Measurements from ENCODE around the gene PDE6B. TPM values are rescaled to one million over a fixed set of nuclear protein-coding genes. Genes with fewer than 3 reads are reported as not detected.

PDE6B gene
- total RNA-seq, 1 donor: not detected

DNA sequence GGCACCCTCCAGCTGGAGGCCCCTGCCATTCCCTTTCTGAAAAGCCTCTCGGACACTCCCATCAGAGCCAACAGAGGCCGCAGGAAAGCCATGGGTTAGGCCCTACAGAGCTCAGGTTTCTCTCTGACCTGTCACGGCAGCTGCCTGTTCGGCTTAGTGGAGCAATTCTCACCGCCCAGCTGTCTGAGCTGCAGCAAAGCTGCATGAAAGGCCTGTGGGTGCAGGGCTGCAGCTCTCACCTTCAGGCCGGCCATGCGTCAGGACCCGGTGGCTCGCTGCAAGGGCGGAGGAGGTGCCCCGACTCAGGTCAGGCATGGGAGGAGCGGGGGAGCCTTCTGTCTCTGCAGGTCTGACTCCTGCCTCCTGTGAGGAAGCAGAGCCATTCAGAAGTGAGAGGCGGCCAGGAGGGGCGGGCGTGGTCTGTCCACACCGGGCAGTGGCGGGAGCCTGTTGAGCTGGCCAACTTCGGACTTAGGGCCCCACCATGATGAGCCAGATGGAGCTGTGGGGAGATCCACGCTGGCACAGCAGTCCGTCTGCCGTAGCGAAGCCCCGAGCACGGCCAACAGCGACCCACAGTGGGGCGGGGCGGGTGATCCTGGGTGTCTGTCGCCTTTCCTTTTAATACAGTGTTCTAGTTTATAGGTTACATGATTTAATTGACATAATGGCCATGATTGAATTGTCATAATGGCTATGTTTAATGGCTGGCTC lies 23.4 kb downstream of the PDE6B start:
- H3K4me3 ChIP-seq (ENCODE audit: insufficient read depth, low read length): no peak overlapping the region
- H2AFZ ChIP-seq (ENCODE audit: low read length): no peak overlapping the region
- H3K27ac ChIP-seq (ENCODE audit: low read depth, low read length): no peak overlapping the region
- H3K36me3 ChIP-seq (ENCODE audit: insufficient read depth, low read length): no peaks in the 10 kb centered on the region
- H3K27me3 ChIP-seq (ENCODE audit: insufficient read depth, low read length): no peaks in the 10 kb centered on the region
- TF ChIP-seq, protein P1, sequence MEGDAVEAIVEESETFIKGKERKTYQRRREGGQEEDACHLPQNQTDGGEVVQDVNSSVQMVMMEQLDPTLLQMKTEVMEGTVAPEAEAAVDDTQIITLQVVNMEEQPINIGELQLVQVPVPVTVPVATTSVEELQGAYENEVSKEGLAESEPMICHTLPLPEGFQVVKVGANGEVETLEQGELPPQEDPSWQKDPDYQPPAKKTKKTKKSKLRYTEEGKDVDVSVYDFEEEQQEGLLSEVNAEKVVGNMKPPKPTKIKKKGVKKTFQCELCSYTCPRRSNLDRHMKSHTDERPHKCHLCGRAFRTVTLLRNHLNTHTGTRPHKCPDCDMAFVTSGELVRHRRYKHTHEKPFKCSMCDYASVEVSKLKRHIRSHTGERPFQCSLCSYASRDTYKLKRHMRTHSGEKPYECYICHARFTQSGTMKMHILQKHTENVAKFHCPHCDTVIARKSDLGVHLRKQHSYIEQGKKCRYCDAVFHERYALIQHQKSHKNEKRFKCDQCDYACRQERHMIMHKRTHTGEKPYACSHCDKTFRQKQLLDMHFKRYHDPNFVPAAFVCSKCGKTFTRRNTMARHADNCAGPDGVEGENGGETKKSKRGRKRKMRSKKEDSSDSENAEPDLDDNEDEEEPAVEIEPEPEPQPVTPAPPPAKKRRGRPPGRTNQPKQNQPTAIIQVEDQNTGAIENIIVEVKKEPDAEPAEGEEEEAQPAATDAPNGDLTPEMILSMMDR (IDR thresholded peaks at IDR 0.05; ENCODE audit: extremely low read depth, low read depth, low read length): no peak
- H3K9me3 ChIP-seq (ENCODE audit: low read depth, low read length): no peaks in the 10 kb centered on the region
- no peaks in the 10 kb centered on the region for H3K79me2 ChIP-seq (ENCODE audit: insufficient read depth, low read length)
- no peak overlapping the region for H3K4me2 ChIP-seq (ENCODE audit: insufficient read depth, low read length)
- no peaks in the 10 kb centered on the region for H3K4me1 ChIP-seq (ENCODE audit: insufficient read depth, low read length)
- H4K20me1 ChIP-seq (ENCODE audit: insufficient read depth, low read length): no peaks in the 10 kb centered on the region
- DNase-seq (ENCODE audit: insufficient read length, low spot score, missing footprints): peak; percentile 55

- no peaks in the 10 kb centered on the region for H3K36me3 ChIP-seq (ENCODE audit: insufficient read depth, low read length)
- no peak overlapping the region for H3K4me3 ChIP-seq (ENCODE audit: insufficient read depth, low read length)
- H4K20me1 ChIP-seq (ENCODE audit: insufficient read depth, low read length): no peaks in the 10 kb centered on the region
- H3K4me2 ChIP-seq (ENCODE audit: insufficient read depth, low read length): no peak overlapping the region
- no peak overlapping the region for H3K27ac ChIP-seq (ENCODE audit: low read depth, low read length)
- H2AFZ ChIP-seq (ENCODE audit: low read length): no peak overlapping the region
- no peaks in the 10 kb centered on the region for H3K4me1 ChIP-seq (ENCODE audit: insufficient read depth, low read length)
- peak; percentile 61 for DNase-seq (ENCODE audit: insufficient read length, low spot score, missing footprints)
- no peaks in the 10 kb centered on the region for H3K9me3 ChIP-seq (ENCODE audit: low read depth, low read length)
- no peaks in the 10 kb centered on the region for H3K27me3 ChIP-seq (ENCODE audit: insufficient read depth, low read length)
- TF ChIP-seq, protein P1 (IDR thresholded peaks at IDR 0.05; ENCODE audit: extremely low read depth, low read depth, low read length): no peak
- H3K79me2 ChIP-seq (ENCODE audit: insufficient read depth, low read length): no peaks in the 10 kb centered on the region
Measured at GRCh38 chr4:649293-649625, 23.9 kb downstream of the PDE6B start.

DNA sequence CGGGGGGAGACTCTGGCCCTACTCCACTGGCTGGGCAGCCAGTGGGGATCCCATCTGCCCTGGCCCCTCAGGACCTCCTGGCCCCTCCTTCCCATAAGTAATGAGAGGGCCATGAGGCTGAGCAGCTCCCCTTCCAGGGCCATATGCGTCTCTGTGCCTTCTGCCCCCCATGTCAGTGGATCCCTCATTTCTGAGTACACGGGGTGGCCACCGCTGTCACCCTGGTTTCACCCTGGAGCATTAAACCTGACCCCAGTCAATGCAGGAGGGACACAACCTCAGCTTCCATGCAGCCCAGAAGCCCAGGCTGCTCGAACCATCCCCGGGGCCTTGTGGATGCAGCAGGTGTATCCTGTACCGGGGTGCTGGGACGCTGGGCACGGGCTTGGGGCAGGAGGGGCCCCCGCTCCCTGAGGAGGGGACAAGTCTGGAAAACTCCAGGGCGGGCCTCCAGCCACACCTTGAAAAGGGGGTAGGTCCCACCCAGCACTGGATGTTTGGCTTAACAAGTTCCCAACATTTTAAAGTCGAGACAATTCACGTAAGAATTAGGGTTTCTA lies 24.5 kb downstream of the PDE6B start:
- Histone ChIP-seq H3K27me3 (ENCODE audit: insufficient read depth, low read length) (no peaks in the 10 kb centered on the region), H3K9me3 (ENCODE audit: low read depth, low read length) (no peaks in the 10 kb centered on the region), H4K20me1 (ENCODE audit: insufficient read depth, low read length) (no peaks in the 10 kb centered on the region), H2AFZ (ENCODE audit: low read length) (no peak overlapping the region), H3K36me3 (ENCODE audit: insufficient read depth, low read length) (no peaks in the 10 kb centered on the region), H3K27ac (ENCODE audit: low read depth, low read length) (no peak overlapping the region), H3K79me2 (ENCODE audit: insufficient read depth, low read length) (no peaks in the 10 kb centered on the region), H3K4me2 (ENCODE audit: insufficient read depth, low read length) (no peak overlapping the region), H3K4me3 (ENCODE audit: insufficient read depth, low read length) (no peak overlapping the region), H3K4me1 (ENCODE audit: insufficient read depth, low read length) (no peaks in the 10 kb centered on the region)
- TF ChIP-seq, protein P1 (IDR thresholded peaks at IDR 0.05; ENCODE audit: extremely low read depth, low read depth, low read length): no peak
- peak; percentile 72 for DNase-seq (ENCODE audit: insufficient read length, low spot score, missing footprints)

DNA sequence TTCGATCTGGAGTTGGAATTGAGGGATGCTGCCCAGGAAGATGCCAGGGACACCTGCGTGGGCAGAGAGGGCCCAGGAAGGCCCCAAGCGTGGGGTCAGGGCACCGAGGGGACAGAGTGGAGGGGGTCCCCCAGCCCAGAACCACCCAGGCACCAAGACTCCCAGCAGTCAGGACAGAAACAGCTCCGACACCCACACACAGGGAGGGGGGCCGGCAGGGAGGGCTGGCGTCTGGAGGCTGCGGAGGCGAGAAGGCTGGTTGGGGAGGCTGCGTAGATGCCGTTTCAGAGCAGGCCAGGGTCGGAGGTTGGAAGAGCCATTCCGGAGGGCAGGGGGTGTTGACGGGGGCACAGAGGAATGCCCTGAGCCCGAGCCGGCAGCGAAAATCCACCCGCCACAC lies 25.1 kb downstream of the PDE6B start:
- no peaks in the 10 kb centered on the region for H3K4me1 ChIP-seq (ENCODE audit: insufficient read depth, low read length)
- no peak overlapping the region for H3K4me3 ChIP-seq (ENCODE audit: insufficient read depth, low read length)
- no peak overlapping the region for H2AFZ ChIP-seq (ENCODE audit: low read length)
- no peaks in the 10 kb centered on the region for H3K27me3 ChIP-seq (ENCODE audit: insufficient read depth, low read length)
- no peak overlapping the region for H3K4me2 ChIP-seq (ENCODE audit: insufficient read depth, low read length)
- TF ChIP-seq, protein P1 (IDR thresholded peaks at IDR 0.05; ENCODE audit: extremely low read depth, low read depth, low read length): no peak
- no peaks in the 10 kb centered on the region for H4K20me1 ChIP-seq (ENCODE audit: insufficient read depth, low read length)
- H3K36me3 ChIP-seq (ENCODE audit: insufficient read depth, low read length): no peaks in the 10 kb centered on the region
- H3K27ac ChIP-seq (ENCODE audit: low read depth, low read length): no peak overlapping the region
- peak; percentile 37 for DNase-seq (ENCODE audit: insufficient read length, low spot score, missing footprints)
- H3K79me2 ChIP-seq (ENCODE audit: insufficient read depth, low read length): no peaks in the 10 kb centered on the region
- H3K9me3 ChIP-seq (ENCODE audit: low read depth, low read length): no peaks in the 10 kb centered on the region
